Esophagus squamous epithelium (tissue), 4 donors: ENCODE measurements around the gene TRIM63.
"Not testable (repeated sequence)": the region's sequence is repeated elsewhere in the genome, so short reads cannot be mapped to it uniquely, and the experiment has no call there.

Source experiments
- POLR2A ChIP-seq, 4 donors: fragments of 450-650 bp; IDR thresholded peaks; one replicate each; pipeline ENCODE4 v1.6.1; 2017; ENCODE audit warnings: antibody characterized with exemption in 4 of 4, mild to moderate bottlenecking in 4 of 4, moderate library complexity in 3 of 4
- TF ChIP-seq, protein P1 (sequence below), 6 experiments: fragments of 450-650 bp in 4 of 6; fragments of 200-600 bp in 2 of 6; sonication (generic) in 2 of 6; IDR thresholded peaks; one replicate each; pipeline ENCODE4 v1.5.1; 2016 to 2019; ENCODE audit warnings: antibody characterized with exemption in 6 of 6, mild to moderate bottlenecking in 4 of 6, moderate library complexity in 4 of 6

DNA sequence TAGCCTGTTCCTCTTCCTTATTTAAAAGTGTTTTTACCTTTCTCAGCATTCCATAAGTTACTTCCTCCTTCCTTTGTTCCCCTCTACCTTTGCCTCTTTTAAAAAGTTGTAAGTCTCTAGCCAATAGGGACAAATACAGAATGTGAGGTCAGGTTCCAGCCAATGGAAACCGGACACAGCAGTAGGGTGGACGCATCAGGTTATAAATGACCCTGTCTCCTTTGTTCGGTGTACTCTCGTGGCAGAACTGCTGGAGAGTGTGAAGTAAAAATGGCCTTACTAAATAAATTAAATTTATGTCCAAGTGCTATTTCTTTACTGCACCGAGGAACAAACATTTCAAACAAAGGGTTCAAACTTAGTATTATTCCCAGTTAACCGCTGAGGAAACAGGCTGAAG lies 26.1 kb upstream of the TRIM63 start:
- TF ChIP-seq POLR2A (IDR thresholded peaks at IDR 0.05), result not testable (repeated sequence)
- TF ChIP-seq, protein P1, sequence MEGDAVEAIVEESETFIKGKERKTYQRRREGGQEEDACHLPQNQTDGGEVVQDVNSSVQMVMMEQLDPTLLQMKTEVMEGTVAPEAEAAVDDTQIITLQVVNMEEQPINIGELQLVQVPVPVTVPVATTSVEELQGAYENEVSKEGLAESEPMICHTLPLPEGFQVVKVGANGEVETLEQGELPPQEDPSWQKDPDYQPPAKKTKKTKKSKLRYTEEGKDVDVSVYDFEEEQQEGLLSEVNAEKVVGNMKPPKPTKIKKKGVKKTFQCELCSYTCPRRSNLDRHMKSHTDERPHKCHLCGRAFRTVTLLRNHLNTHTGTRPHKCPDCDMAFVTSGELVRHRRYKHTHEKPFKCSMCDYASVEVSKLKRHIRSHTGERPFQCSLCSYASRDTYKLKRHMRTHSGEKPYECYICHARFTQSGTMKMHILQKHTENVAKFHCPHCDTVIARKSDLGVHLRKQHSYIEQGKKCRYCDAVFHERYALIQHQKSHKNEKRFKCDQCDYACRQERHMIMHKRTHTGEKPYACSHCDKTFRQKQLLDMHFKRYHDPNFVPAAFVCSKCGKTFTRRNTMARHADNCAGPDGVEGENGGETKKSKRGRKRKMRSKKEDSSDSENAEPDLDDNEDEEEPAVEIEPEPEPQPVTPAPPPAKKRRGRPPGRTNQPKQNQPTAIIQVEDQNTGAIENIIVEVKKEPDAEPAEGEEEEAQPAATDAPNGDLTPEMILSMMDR (IDR thresholded peaks at IDR 0.05), result not testable (repeated sequence)
